Stimulated activated CD4-positive, alpha-beta T cell treated with anti-CD3 and anti-CD28 coated beads, Interleukin-2, amount 100 ng/mL, for 4 hours (primary cell): ENCODE results near the gene LRRC8D.
"Not testable (repeated sequence)": the region's sequence is repeated elsewhere in the genome, so short reads cannot be mapped to it uniquely, and the experiment has no call there.

Experiments
- DNase-seq: peaks from one replicate; pipeline ENCODE4 v3.0.0-alpha.2; 2020; ENCODE audit warnings: low read depth

The LRRC8D gene

GRCh38 chr1:89962024-89962741, 141.4 kb downstream of the LRRC8D start:
- no peak for DNase-seq

DNA sequence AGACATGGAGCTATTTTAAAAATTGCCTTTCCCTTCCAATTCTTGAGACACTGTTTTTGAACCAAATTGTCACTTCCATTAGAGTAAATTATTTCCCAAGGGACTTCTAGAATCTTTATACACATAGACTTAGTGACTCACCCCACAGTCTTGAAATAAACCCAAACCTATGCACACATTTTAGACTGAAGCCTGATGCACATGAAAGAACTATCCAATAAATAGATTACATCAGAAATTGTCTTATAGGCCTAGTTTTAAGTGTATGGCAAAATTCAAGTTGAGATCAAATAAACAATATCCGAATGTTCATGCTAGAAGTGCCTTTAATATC, 141.9 kb downstream of the LRRC8D start:
- DNase-seq, result no peak

DNA sequence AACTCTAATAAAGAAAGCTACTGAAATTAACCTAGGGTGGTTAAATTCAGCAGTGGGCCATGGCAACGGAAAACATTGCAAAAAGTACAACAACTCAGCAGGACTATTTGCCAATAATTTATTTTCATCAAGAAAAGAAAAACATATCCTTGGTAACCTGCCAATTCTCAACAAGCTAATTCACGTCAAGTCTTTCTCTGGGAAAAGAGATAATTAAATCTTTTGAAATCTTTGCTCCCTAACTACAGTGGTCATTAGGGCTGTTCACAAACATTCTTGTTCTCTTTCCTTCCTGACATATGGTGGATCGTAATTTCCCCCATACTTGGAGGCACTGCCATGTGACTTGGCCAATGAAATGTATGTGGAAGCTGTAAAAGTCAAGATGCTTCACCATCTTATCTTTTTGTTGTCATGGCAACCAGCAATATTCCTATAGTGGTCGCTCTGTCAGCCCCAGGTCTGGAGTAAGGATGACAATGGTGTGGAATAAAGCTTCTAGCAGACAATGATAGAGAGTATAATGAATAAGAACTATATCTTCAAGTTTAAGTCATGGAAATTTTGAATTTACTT, 144.4 kb downstream of the LRRC8D start:
- no peak for DNase-seq

DNA sequence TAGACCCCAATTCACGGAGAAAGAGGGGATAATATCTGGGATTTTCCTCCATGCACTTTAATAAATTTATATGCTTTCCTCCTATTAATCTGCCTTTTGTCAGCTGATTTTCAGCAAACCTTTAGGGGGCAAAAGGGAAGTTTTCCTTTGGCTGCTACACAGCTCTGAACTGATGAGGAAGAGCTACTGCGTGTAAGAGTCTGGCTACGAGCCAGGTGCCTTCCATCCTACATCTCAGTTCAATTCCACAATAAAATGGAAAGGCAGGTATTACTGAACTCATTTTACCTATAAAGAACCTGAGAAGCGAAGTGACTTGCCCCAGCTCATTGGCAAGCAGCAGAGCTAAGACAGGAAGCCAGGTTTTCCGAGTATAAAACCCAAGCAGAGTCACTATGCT, 145.8 kb downstream of the LRRC8D start:
- no peak for DNase-seq

DNA sequence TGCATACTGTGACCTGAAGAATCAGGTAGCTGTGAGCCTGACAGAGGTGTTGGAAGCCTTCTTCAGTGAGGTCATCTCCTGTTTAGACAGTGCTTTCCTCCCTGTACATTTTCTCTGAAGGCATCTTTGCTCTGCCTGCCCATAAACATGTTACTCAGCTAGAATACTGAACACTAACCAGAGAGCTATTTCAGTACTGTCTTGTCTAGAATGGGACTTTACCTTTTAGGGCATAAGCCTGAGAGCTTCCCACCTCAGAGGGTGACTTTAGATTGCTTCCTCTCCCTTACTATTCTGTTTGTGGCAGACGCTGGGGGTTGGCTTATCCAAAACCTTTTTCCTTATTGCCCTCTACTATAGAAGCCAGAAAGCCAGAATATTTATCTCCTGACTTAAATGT, 150.8 kb downstream of the LRRC8D start:
- DNase-seq, result no peak

- DNase-seq, result no peak
These were observed 151.2 kb downstream of the LRRC8D start for GRCh38 chr1:89972024-89972423.

DNA sequence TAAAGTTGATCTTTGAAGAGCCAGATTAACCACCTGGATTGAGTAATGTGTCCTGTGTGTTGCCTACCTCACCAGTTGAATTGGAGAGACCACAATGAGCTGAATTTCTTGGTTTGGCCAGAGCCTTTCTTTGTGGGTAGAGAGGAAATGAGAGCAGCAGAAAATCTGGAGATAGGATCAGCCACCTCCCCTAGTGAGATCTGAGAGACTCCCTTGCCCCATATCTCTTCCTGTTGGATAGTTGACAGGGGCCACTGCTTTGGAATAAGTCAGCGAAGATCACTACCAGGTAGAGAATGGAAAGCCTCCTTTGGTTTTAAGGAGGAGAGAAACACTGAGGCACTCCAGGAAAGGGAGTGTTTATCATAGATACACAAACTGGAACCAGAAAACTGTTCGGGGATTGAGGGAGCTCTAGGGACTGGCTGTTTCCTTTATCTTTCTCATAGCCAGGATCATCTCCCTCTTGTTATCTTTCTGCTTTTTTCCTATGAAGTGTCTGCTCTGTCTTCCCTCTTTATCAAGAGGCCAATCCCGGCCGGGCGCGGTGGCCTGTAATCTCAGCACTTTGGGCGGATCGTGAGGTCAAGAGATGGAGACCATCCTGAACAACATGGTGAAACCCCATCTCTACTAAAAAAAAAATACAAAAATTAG, 152.8 kb downstream of the LRRC8D start:
- DNase-seq, result no peak

DNA sequence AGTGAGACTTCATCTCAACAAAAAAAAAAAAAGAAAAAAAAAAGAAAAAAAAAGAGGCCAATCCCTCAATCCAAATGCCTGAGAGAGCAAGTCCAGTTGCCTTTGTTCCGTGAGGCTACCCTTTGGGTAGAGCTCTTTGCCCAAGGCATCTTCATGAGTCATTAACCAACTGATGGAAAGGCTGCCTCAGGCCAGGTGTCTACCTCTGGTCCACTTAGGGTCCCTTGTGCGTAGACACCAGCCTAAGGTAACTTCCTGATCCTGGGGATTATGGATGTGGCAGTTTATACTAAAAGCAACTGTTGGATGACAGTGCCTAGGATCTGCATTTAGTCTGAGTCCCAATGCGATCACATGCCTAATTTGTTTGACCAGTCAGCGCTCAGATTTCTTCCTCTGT, 153.4 kb downstream of the LRRC8D start:
- no peak for DNase-seq

DNA sequence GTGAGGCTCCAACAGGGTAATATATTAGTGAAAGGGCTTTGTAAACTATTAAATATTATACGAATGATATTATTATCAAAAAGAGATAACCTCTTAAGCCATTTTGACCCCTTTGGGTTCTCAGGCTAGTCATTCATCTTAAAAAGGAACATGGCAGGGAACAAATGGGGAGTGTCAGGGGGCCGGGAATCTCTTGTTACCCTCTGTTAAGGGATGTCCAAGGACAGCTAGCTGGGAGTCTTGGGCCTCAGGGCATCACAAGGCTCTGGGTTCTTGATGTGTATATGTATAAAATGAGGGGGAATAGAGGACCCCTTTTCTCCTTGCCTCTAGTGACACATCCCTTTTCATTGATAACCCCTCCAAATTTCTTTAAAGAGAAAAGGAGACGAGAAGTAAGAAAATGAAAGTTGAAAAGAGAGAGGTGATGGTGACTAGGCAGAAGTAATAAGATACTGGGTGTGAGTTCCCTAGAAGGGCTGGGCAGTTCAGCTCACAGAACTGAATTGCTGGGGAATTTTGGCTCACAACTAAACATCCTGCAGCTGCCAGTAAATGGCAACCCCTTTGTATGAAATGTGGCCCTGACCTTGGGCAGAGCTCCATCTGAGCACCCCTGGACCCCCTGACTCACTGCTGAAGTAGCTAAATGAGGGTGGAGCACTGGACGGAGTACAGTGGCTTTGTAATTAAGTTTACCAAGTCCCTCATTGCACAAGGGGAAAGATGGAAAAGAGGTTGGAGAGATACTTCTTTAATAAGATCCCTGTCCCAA, 154.1 kb downstream of the LRRC8D start:
- DNase-seq, result no peak

GRCh38 chr1:89975540-89976125, 154.8 kb downstream of the LRRC8D start:
- DNase-seq, result no peak

GRCh38 chr1:89978755-89979154, 157.9 kb downstream of the LRRC8D start:
- no peak for DNase-seq

GRCh38 chr1:89980605-89981004, 159.8 kb downstream of the LRRC8D start:
- DNase-seq, result no peak

GRCh38 chr1:89982846-89983245, 162.0 kb downstream of the LRRC8D start:
- DNase-seq, result not testable (repeated sequence)

GRCh38 chr1:89984564-89985116, 163.8 kb downstream of the LRRC8D start:
- DNase-seq, result not testable (repeated sequence)

DNA sequence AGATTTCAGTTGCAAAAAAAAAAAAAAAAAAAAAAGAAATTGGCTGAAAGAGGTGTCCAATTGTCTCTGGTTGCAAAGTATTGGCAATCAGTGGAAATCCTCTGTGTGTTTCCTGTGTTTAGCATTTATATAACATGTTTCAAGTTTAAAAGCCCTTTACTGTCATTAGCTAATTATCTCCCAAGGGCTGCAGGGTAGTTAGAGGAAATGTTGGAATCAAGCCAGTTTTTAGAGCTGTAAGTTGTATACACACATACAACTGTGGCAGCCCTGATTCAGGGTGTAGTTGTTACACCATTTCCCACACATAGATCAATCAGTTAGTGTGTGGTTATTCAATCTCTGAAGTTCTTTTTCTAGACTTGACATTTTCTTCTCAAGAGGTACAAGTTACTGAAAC, 165.2 kb downstream of the LRRC8D start:
- DNase-seq, result no peak
